HEK293T (cell line): ENCODE data around the gene RNF150.

ENCODE experiments used
- BHLHE40 ChIP-seq: fragments of 450-650 bp; IDR thresholded peaks from 2 replicates; pipeline ENCODE4 v1.6.1; 2016; ENCODE audit warnings: mild to moderate bottlenecking, moderate library complexity, borderline replicate concordance
- CTBP1 ChIP-seq: fragments of 450-650 bp; IDR thresholded peaks from 2 replicates; pipeline ENCODE4 v1.6.1; 2016; ENCODE audit warnings: borderline replicate concordance
- FOXA1 ChIP-seq: fragments of 450-650 bp; IDR thresholded peaks from 2 replicates; pipeline ENCODE4 v1.6.1; 2016; ENCODE audit warnings: mild to moderate bottlenecking
- FOXK2 ChIP-seq: fragments of 450-650 bp; IDR thresholded peaks from 2 replicates; pipeline ENCODE4 v1.6.1; 2016; ENCODE audit warnings: mild to moderate bottlenecking
- FOXM1 ChIP-seq: fragments of 450-650 bp; IDR thresholded peaks from 2 replicates; pipeline ENCODE4 v1.6.1; 2017; ENCODE audit warnings: mild to moderate bottlenecking, borderline replicate concordance
- L3MBTL2 ChIP-seq: fragments of 450-650 bp; conservative IDR thresholded peaks from 2 replicates; pipeline ENCODE4 v1.6.1; 2016; ENCODE audit warnings: mild to moderate bottlenecking
- PKNOX1 ChIP-seq: fragments of 450-650 bp; IDR thresholded peaks from 2 replicates; pipeline ENCODE4 v1.6.1; 2016
- SP1 ChIP-seq: fragments of 450-650 bp; IDR thresholded peaks from 2 replicates; pipeline ENCODE4 v1.6.1; 2017
- SUZ12 ChIP-seq: fragments of 450-650 bp; IDR thresholded peaks from 2 replicates; pipeline ENCODE4 v1.6.1; 2016; ENCODE audit warnings: mild to moderate bottlenecking

- TF ChIP-seq BHLHE40: no peak
- TF ChIP-seq SP1: no peak
- TF ChIP-seq CTBP1: no peak
- no peak for TF ChIP-seq FOXM1
- TF ChIP-seq PKNOX1: no peak
- TF ChIP-seq SUZ12: no peak
- TF ChIP-seq FOXA1: no peak
- TF ChIP-seq L3MBTL2: no peak
- no peak for TF ChIP-seq FOXK2
Measured at GRCh38 chr4:140869446-140869845, 263.8 kb downstream of the RNF150 start.
